HG02938 (cell line): Measurements from ENCODE around the gene AGR3.

Source experiments
- ATAC-seq: cut with Tn5 transposase; IDR thresholded peaks from one replicate; pipeline ENCODE4 v1.9.1; 2021; ENCODE audit warnings: mild to moderate bottlenecking, moderate library complexity; ENCODE audit not compliant: unreplicated experiment

The AGR3 gene

GRCh38 chr7:16838386-16838785 is 43.4 kb downstream of the AGR3 start:
- no peak for ATAC-seq

DNA sequence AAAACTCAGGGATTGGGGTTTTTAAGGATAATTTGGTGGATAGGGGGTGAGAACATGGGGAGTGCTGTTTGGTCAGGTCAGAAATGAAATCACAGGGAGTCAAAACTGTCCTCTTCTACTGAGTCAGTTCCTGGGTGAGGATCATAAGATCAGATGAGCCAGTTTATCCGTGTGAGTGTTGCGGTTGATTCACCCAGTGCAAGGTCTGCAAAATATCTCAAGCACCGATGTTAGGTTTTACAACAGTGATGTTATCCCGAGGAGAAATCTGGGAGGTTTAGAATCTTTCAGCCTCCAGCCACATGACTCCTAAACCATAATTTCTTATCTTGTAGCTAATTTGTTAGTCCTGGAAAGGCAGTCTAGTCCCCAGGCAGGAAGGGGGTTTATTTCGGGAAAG is 45.3 kb downstream of the AGR3 start:
- no peak for ATAC-seq

GRCh38 chr7:16833373-16833772 is 48.4 kb downstream of the AGR3 start:
- no peak for ATAC-seq

GRCh38 chr7:16826060-16826459 is 55.7 kb downstream of the AGR3 start:
- no peak for ATAC-seq

DNA sequence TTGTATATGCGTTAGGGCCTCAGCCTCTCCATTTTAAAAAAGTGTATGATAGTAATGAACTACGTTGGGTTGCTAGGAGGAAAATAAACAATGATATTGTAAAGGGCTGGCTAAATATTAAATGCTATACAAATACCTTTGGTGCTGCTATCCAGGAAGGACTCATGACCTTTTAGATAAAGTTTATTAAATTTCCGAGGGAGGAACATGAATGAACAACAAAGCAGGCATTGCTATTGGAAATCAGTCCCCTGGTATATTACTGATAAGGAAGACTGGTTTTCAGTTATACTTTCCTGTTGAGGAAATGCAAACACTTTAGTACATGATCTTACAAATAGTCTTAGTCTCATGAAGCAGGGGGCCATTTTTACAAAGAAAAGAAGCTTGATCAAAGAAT is 59.8 kb downstream of the AGR3 start:
- no peak for ATAC-seq

DNA sequence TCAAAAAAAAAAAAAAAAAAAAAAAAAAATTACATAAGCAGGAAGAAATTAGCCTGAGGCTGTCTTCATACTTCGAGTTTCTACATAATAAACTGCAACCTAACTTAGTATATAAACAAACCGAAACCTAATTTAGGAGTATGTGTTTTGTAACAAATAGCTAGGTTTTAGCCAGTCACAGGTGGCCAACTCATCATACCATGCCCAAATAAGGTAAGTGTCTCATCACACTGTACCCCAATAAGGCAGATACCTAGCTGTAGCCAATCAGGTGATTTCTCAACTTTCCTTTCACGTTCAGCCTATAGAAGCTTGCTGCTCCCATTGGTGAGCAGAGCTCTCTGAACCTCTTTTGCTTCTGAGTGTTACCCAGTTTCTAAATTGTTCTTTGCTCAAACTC is 63.1 kb downstream of the AGR3 start:
- ATAC-seq: no peak

DNA sequence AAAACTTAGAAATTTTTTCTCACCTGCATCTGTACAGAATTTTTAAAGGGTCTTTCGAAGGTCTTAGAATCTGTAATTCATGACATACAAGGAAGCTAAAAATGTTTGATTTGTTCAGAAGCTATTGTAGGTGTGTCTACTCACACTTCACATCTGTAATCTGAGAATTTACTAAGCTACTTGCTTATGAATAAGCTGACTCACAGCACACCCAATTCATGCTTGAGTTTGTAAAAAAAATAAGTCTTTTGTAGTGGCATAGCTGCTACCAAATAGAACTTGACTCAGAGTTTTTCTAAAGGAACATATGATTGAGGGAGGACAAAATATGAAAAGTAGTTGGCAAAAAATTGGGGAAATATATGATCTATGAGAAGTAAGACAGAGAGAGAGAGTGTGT is 64.2 kb downstream of the AGR3 start:
- no peak for ATAC-seq

GRCh38 chr7:16816824-16817223 is 65.0 kb downstream of the AGR3 start:
- ATAC-seq: no peak

GRCh38 chr7:16815001-16815400 is 66.8 kb downstream of the AGR3 start:
- no peak for ATAC-seq

DNA sequence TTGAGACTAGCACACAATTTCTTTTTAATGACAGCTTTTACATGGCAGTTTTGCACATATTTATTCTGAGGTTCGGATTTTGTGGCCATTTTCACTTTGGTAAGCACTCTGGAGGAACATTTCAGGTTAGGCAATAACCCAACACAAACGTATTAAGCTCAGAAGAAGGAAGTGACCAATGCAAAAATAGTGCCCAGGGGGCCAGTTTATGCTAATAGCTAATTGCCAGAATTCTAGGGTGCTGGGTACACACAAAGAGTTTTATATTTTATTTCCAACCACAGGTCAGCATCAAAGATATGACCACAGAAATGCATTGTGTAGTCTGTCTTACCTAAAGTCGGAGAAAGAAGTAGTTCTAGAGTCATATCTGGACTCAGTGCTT is 68.6 kb downstream of the AGR3 start:
- no peak for ATAC-seq

DNA sequence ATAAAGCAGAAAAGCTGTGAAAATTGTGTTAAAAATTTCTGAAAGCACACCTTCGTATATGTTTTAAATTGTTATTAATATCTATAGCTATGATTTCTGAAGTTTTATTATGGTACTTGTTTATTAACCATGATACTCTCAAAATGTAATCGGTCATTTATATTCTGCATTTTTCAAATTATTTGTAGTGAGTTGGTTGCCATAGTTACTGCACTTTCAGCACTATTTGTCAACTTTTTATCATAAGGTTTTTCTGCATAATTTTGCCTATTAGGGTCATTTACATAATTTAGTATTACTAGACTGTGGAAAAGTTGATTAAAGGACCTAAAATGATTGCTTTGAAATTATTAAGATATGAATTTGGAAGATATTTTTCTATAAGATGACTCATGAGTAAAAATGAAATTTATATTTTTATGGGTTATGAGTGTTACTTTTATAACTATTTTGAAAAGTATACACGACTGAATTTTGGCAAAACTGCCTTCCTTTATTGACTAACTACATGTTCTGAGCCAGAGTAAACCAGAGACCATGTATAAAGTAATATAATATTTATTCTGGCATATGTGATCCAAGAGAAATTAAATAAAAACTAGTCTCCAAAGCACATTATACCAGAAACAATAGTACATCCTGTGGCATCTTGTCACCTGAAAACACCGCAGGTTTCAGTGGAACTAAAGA is 69.1 kb downstream of the AGR3 start:
- ATAC-seq: no peak

DNA sequence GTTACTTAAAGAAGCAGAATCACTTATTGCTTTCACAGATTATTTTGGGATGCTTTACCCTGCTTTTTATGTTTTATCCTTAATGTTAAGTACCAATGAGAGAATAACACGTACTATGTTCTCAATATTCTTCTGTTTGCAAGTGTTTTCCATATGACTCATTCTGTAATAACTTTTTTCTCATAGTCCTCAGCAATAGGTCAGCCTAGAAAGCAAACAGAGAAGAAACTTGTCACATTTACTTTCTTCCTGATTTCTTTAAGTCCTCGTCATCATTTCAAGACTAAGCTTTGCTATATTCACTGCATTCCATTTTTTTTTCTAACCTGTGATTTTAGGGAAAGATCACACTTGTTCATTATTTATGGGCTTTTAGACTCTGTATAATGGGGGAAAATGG is 70.2 kb downstream of the AGR3 start:
- ATAC-seq: no peak

- ATAC-seq: no peak
Measured at GRCh38 chr7:16810573-16810972, 71.2 kb downstream of the AGR3 start.

- no peak for ATAC-seq
Measured at GRCh38 chr7:16810112-16810511, 71.7 kb downstream of the AGR3 start.
